GM18498 (cell line): ENCODE results near the gene OXNAD1.

Source experiments
- ATAC-seq: cut with Tn5 transposase; IDR thresholded peaks from one replicate; pipeline ENCODE4 v1.9.1; 2021; ENCODE audit warnings: mild to moderate bottlenecking, moderate library complexity; ENCODE audit not compliant: unreplicated experiment

The OXNAD1 gene

GRCh38 chr3:16272588-16272987, 7.6 kb downstream of the OXNAD1 start:
- ATAC-seq: no peak

- no peak for ATAC-seq
These were observed 8.9 kb downstream of the OXNAD1 start for GRCh38 chr3:16273867-16274266.

GRCh38 chr3:16277471-16277870, 12.5 kb downstream of the OXNAD1 start:
- no peak for ATAC-seq

GRCh38 chr3:16279010-16279801, 14.2 kb downstream of the OXNAD1 start:
- ATAC-seq: no peak

- no peak for ATAC-seq
These were observed 15.7 kb downstream of the OXNAD1 start for GRCh38 chr3:16280671-16281070.

GRCh38 chr3:16284633-16285032, 19.6 kb downstream of the OXNAD1 start:
- no peak for ATAC-seq

- ATAC-seq: peak; percentile 83
These were observed 21.1 kb downstream of the OXNAD1 start for GRCh38 chr3:16286161-16286560.

GRCh38 chr3:16286751-16287543, 21.9 kb downstream of the OXNAD1 start:
- peak; percentile 18 for ATAC-seq

- ATAC-seq: no peak
These were observed 23.7 kb downstream of the OXNAD1 start for GRCh38 chr3:16288664-16289063.

GRCh38 chr3:16289144-16289889, 24.3 kb downstream of the OXNAD1 start:
- no peak for ATAC-seq

GRCh38 chr3:16290007-16290826, 25.2 kb downstream of the OXNAD1 start:
- ATAC-seq: peak; percentile 34

GRCh38 chr3:16290827-16291196, 25.8 kb downstream of the OXNAD1 start:
- ATAC-seq: no peak

- no peak for ATAC-seq
These were observed 29.8 kb downstream of the OXNAD1 start for GRCh38 chr3:16294844-16295243.

GRCh38 chr3:16295298-16295890, 30.4 kb downstream of the OXNAD1 start:
- no peak for ATAC-seq

GRCh38 chr3:16297997-16298885, 33.2 kb downstream of the OXNAD1 start:
- ATAC-seq: no peak

- no peak for ATAC-seq
These were observed 33.9 kb downstream of the OXNAD1 start for GRCh38 chr3:16298891-16299290.

GRCh38 chr3:16299746-16300145, 34.7 kb downstream of the OXNAD1 start:
- ATAC-seq: no peak

GRCh38 chr3:16300307-16300706, 35.3 kb downstream of the OXNAD1 start:
- ATAC-seq: peak; percentile 37

GRCh38 chr3:16300881-16301359, 35.9 kb downstream of the OXNAD1 start:
- peak; percentile 75 for ATAC-seq
